Uterus (tissue), 2 donors: Measurements from ENCODE around the gene FBLN1.
"Not testable (repeated sequence)": the region's sequence is repeated elsewhere in the genome, so short reads cannot be mapped to it uniquely, and the experiment has no call there.

ENCODE experiments used
- POLR2A ChIP-seq, 2 donors: fragments of 450-650 bp; IDR thresholded peaks; one replicate each; pipeline ENCODE4 v1.6.1; 2016; ENCODE audit warnings: antibody characterized with exemption in 2 of 2, mild to moderate bottlenecking in 1 of 2, moderate library complexity in 1 of 2
- TF ChIP-seq, protein P1 (sequence below), 4 experiments: fragments of 200-600 bp in 2 of 4; fragments of 450-650 bp in 2 of 4; sonication (generic) in 2 of 4; IDR thresholded peaks; one replicate each; pipeline ENCODE4 v1.5.1; 2016 to 2019; ENCODE audit warnings: antibody characterized with exemption in 4 of 4, mild to moderate bottlenecking in 2 of 4, moderate library complexity in 1 of 4

DNA sequence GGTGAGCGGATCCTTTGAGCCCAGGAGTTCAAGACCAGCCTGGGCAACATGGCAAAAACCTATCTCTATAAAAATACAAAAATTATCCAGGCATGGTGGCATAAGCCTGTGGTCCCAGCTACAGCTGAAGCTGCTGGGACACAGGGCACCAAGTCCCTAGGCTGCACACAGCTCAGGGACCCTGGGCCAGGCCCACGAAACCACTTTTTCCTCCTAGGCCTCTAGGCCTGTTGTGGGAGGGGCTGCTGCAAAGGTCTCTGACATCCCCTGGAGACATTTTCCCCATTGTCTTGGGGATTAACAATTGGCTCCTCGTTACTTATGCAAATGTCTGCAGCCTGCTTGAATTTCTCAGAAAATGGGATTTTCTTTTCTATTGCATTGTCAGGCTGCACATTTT, 39.0 kb upstream of the FBLN1 start:
- not testable (repeated sequence) for TF ChIP-seq POLR2A (IDR thresholded peaks at IDR 0.05)
- TF ChIP-seq, protein P1, sequence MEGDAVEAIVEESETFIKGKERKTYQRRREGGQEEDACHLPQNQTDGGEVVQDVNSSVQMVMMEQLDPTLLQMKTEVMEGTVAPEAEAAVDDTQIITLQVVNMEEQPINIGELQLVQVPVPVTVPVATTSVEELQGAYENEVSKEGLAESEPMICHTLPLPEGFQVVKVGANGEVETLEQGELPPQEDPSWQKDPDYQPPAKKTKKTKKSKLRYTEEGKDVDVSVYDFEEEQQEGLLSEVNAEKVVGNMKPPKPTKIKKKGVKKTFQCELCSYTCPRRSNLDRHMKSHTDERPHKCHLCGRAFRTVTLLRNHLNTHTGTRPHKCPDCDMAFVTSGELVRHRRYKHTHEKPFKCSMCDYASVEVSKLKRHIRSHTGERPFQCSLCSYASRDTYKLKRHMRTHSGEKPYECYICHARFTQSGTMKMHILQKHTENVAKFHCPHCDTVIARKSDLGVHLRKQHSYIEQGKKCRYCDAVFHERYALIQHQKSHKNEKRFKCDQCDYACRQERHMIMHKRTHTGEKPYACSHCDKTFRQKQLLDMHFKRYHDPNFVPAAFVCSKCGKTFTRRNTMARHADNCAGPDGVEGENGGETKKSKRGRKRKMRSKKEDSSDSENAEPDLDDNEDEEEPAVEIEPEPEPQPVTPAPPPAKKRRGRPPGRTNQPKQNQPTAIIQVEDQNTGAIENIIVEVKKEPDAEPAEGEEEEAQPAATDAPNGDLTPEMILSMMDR (IDR thresholded peaks at IDR 0.05), result not testable (repeated sequence)
